ENCODE measurements around the gene LYSET.
"Not testable (repeated sequence)": the region's sequence is repeated elsewhere in the genome, so short reads cannot be mapped to it uniquely, and the experiment has no call there.

LYSET gene

DNA sequence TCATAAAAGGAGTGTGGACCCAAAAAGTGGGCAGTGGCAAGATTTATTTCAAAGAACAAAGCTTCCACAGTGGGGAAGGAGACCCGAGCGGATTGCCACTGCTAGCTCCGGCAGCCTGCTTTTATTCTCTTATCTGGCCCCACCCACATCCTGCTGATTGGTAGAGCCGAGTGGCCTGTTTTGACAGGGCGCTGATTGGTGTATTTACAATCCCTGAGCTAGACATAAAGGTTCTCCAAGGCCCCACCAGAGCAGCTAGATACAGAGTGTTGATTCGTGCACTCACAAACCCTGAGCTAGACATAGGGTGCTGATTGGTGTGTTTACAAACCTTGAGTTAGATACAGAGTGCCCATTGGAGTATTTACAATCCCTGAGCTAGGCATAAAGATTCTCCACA lies 15.5 kb upstream of the LYSET start:
- DNase-seq = not testable (repeated sequence)

DNA sequence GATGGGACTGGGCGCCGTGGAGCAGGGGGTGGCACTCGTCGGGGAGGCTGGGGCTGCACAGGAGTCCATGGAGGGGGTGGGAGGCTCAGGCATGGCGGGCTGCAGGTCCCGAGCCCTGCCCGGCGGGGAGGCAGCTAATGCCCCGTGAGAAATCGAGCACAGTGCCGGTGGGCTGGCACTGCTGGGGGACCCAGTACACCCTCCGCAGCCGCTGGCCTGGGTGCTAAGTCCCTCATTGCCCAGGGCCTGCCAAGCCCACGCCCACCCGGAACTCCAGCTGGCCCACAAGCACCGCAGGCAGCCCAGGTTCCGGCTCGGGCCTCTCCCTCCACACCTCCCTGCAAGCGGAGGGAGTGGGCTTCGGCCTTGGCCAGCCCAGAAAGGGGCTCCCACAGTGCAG lies 15.0 kb upstream of the LYSET start:
- DNase-seq = not testable (repeated sequence)

- DNase-seq = no peak
Observed at GRCh38 chr14:93171376-93171775, 13.7 kb upstream of the LYSET start.

- no peak for DNase-seq
Observed at GRCh38 chr14:93173943-93174395, 11.1 kb upstream of the LYSET start.

GRCh38 chr14:93174731-93175130 lies 10.4 kb upstream of the LYSET start:
- not testable (repeated sequence) for DNase-seq

DNA sequence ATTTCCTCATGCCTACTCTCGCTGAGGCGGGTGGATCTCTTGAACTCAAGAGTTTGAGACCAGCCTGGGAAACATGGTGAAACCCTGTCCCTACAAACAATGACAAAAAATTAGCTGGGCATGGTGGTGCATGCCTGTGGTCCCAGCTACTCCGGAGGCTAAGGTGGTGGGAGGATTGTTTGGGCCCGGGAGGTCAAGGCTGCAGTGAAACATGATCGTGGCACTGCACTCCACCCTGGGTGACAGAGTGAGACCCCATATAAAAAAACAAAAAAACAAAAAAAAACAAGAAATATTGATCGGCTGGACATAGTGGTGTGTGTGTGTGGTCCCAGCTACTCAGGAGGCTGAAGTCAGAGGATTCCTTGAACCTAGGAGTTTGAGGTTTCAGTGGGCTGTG lies 9.6 kb upstream of the LYSET start:
- no peak for DNase-seq

DNA sequence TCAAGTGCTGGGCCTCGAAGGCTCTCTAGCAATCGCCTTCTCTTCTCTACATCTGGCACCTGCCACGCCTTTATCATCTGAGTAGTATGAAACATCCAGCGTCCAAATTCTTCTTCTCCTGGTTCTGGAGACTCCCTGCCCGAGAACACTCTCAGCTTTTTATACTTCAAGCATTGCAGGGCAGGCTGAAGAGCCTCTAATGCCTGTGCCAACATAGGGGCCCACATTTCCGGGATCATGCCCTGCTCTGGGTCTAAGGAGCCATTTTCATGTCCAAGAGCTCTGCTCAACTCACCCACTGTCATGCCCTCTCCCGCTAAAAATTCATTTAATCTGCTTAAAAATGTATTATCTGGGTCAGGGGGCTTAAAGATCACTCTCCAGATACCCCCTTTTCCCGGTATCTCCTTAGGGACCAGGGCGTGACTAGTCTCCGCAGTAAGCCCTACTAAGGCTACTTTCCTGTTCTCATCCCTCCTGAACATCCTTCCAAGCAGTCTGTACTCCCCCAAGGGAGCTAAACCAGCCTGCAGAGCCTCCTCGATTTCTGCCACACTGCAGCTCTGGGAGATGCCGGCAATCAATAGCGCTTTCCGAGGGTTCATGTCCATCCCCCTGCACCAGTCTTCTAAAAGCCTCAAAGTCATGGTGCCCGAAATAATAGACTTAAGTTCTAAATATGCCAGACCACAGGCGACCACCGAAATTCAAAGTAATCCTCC lies 1.4 kb upstream of the LYSET start:
- DNase-seq = no peak

GRCh38 chr14:93185349-93185720 lies 218 bp downstream of the LYSET start:
- peak; percentile 47 to 55 for DNase-seq

GRCh38 chr14:93186466-93186865 lies 1.3 kb downstream of the LYSET start:
- no peak for DNase-seq

- no peak for DNase-seq
Observed at GRCh38 chr14:93186956-93187355, 1.8 kb downstream of the LYSET start.

- no peak for DNase-seq
Observed at GRCh38 chr14:93195316-93195999, 10.3 kb downstream of the LYSET start.

GRCh38 chr14:93199031-93199430 lies 13.9 kb downstream of the LYSET start:
- DNase-seq = no peak

DNA sequence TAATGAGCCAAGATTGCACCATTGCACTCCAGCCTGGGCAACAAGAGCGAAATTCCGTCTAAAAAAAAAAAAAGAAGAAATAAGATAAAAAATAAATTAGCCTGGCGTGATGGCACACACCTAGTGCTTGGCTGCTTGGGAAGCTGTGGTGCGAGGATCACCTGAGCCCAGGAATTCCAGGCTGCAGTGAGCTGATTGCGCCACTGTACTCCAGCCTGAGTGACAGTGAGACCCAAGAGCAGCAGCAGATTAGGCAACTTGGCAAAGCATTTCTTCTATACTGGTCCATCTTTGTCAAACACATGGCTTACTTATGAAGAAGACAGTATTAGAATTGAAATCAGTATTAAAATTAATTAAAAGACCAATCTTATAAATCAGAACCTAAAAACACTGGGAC lies 15.4 kb downstream of the LYSET start:
- no peak for DNase-seq

GRCh38 chr14:93201155-93201704 lies 16.1 kb downstream of the LYSET start:
- no peak for DNase-seq

DNA sequence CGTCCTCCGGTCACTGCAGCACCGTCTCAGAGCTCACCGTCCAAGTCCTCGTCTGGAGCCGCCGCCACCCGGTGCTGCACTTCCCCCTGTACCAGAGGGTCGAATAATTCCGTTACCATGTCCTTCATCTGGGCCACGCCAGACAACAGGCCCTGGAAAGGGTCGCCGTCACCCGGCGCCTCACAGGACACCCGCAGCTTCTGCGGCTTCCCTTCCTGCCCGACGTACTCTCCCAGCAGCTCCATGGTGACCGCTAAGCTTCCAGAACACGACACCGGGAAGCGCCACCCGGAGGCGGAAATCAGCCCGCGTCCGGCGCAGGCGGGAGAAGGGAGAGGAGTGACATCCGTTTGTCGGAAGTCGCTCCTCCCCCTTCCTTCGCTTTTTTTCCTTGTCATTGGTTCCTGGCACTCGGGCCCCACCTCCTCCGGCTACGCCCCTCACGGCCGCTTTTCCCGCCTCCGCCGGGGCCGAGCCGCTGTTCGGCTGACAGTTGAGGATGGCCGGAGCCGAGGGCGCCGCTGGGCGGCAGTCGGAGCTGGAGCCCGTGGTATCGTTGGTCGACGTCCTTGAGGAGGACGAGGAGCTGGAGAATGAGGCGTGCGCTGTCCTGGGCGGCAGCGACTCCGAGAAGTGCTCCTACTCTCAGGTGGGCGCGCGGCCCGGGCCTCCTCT lies 21.8 kb downstream of the LYSET start, which contains the start of the genes GON7 and UBR7:
TSS of gene GON7 (minus strand) at position 273 of the 675 bp plus-strand sequence. CDS start at position 245, 28 bp downstream.
TSS of gene UBR7 (plus strand) at position 464 of the 675 bp plus-strand sequence. CDS start at position 500, 36 bp downstream.
- peak; percentile 95 for DNase-seq

DNA sequence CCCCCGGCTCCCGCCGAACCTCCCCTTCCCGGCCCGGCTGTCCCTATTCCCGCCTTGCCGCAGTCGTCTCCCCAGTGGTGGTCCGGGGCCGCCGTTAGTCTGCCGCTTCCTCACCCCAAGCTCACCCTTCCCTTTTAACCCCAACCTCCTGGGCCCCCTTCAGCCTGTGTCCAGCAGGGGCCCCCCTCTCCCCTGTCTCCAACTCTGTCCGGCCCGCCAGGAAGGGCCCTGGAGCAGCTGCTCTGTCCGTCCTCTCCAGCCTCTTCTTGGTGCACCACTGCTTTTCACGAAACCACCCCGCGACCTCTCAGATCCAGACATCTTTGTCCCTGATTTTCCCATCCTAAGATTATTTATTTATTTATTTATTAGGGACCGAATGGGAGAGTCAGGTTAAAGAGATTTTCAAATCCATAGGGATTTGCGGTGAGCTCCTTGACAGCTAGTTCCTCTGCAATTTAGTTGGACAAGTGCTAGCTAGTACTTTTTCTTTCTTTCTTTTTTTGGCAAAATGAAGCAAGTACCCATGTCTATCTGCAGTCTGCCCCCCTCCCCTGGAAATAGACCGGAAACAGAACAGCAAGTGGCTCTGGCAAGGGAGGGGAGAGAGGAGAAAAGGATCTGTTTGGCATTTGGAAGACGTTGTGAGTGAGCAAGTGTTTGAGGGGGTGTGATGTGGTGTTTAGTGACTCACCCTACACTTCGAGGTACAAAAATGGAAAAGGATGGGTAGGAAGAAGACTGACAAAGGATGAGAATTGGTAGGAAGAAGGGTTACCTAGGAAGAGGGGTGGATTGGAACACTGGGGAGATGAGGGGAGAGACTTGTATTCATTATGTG lies 22.6 kb downstream of the LYSET start:
- peak; percentile 70 to 71 for DNase-seq

DNA sequence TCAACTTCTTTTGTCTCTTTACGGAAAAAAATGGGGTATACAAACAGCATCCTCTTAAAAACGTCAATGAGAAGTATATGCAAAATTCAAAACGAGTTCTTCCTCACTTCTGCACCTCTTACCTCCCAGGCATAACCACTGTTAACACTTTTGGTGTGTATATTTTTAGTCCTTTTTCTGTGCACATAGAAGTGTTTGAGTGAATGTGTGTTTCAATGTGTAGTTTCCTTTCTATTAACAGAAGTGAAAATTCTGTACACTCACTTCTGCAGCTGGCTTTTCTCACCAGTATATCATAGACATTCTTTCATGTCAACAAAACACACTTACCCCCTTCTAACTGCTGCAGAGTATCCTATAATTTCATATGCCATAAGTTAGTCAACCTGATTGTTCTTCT lies 27.3 kb downstream of the LYSET start:
- DNase-seq = no peak

GRCh38 chr14:93214598-93214997 lies 29.5 kb downstream of the LYSET start:
- no peak for DNase-seq

- peak; percentile 70 to 72 for DNase-seq
Observed at GRCh38 chr14:93219103-93219726, 34.1 kb downstream of the LYSET start.

GRCh38 chr14:93220509-93220908 lies 35.4 kb downstream of the LYSET start:
- no peak for DNase-seq

DNA sequence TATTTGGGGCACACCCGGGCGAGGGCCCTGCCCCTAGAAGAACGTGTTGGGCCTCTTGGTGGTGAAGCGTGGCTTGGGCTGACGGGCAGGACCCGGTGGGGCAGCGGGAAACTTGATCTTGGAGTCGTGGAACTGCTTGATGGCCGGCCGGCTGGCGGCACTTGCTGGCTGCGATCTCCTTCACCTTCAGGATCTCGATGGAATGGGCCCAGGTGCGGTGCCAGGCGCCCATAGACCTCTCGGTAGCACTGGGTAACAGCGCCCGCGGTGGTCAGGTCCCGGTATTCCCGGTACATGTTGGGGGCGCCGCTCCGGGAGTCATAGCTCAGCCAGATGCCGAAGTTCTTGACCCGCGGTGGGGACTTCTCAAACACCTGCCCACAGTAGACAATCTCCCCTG lies 38.4 kb downstream of the LYSET start:
- no peak for DNase-seq

- no peak for DNase-seq
Observed at GRCh38 chr14:93228550-93228949, 43.4 kb downstream of the LYSET start.
